Uterus (tissue), 2 donors: ENCODE data around the gene OLIG2.

Source experiments
- CTCF ChIP-seq, 4 experiments: fragments of 200-600 bp in 2 of 4; fragments of 450-650 bp in 2 of 4; sonication (generic) in 2 of 4; IDR thresholded peaks; one replicate each; pipeline ENCODE4 v1.5.1; 2016 to 2019; ENCODE audit warnings: antibody characterized with exemption in 4 of 4, mild to moderate bottlenecking in 2 of 4, moderate library complexity in 1 of 4
- POLR2A ChIP-seq, 2 donors: fragments of 450-650 bp; IDR thresholded peaks; one replicate each; pipeline ENCODE4 v1.6.1; 2016; ENCODE audit warnings: antibody characterized with exemption in 2 of 2, mild to moderate bottlenecking in 1 of 2, moderate library complexity in 1 of 2

DNA sequence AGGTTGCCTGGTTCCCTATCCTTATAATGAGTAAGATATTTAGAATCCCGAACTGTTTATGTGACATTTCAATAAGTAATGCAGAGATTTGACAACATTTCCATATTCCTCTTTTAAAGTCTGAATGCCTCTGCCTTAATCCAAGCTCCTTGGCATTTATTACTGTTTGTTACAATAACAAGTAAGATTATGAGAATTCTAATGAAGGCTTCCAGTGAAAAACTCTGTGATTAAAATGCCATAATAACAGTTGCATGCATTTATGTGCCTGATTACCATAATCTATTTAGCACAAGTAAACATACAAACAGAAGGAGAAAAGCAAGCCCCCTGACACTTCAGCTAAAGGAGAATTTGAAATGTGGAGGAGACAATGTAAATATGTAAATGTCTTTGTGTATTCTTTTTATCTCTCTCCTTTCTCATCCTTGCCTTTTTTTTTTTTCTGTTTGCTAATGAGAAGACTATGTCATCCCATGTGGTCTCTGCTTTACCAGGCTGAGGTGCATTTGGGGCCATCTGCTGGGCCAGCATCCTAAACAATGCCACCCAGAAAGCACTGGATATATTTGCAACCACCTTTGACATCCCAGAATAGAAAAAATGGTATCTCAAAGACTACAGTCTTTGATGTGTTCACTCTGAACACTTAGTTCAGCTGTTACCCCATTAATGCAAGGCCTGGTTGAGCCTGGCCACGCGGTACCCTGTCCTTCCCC, 17.2 kb upstream of the OLIG2 start:
- TF ChIP-seq CTCF (IDR thresholded peaks at IDR 0.05) (no peak), POLR2A (IDR thresholded peaks at IDR 0.05) (no peak)
